ENCODE data around the gene PAX4. TPM values are rescaled to one million over a fixed set of nuclear protein-coding genes. Genes with fewer than 3 reads are reported as not detected.

Gene PAX4
- total RNA-seq, 1 experiment from 2014 or later = not detected

DNA sequence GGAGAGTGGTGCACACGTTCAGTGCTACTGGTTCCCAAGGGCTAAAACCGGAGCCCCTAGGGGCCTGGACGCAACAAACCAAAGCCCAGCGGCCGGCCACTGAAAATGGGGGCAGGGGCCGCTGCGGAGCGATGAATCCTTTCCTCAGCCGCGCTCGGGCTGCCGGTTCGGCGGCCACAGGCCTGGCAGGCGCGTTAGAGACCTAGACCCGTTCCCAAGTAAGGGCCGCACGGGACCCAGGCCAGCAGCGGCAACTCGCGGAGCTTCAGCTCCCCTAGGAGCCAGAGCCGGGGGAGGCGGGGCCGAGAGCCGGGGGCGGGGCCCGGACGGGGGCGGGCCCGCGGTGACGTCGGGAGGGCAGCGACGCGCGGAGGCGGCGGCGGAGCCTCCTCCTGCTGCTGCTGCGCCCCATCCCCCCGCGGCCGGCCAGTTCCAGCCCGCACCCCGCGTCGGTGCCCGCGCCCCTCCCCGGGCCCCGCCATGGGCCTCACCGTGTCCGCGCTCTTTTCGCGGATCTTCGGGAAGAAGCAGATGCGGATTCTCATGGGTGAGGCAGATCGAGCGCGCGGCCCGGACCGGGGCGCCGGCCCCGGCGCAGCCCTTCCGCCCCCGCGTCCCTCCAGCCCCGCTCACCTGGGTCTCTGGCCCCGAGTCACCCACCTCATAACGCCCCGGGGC lies 29.8 kb downstream of the PAX4 start, which contains the start of gene ARF5:
TSS of gene ARF5 (plus strand) at position 393 of the 678 bp plus-strand sequence. CDS start at position 481, 88 bp downstream.
- Mint-ChIP-seq H3K4me3 (peak within 1 kb of the TSS; percentile 94 to 100), H3K9me3 (no peaks in the 10 kb centered on the region), H3K4me1 (peaks cover 18 to 33% of the 10 kb centered on the region in 2 experiments), H3K27ac (peak within 1 kb of the TSS; percentile 95 to 98 (median 98)), H3K27me3 (ENCODE audit: low read depth) (peaks cover 24% of the 10 kb centered on the region), H3K36me3 (ENCODE audit: insufficient read depth in 1 of 3, low read depth in 3 of 3) (peaks cover 24 to 41% (median 26%) of the 10 kb centered on the region in 3 experiments)
- Histone ChIP-seq H3K4ac (ENCODE audit: low read depth, low read length) (no peak within 1 kb of the TSS), H3K14ac (ENCODE audit: insufficient read depth, low read length) (peak within 1 kb of the TSS; percentile 15), H3K23me2 (ENCODE audit: insufficient read length, low read depth, low read length, poor library complexity, severe bottlenecking) (peaks cover 18% of the 10 kb centered on the region), H4K91ac (ENCODE audit: insufficient read length, low read depth, low read length) (no peak within 1 kb of the TSS), H4K8ac (replicated peaks; ENCODE audit: insufficient read length, low read depth, low read length) (no peak within 1 kb of the TSS), H2BK5ac (ENCODE audit: insufficient read length, low read length) (no peak within 1 kb of the TSS), H4K20me1 (ENCODE audit: control insufficient read depth, insufficient read depth, insufficient read length) (no peaks in the 10 kb centered on the region), H3K27me3 (ENCODE audit: insufficient read depth, low read length) (peaks cover 7% of the 10 kb centered on the region; the same call in 1 of the 2 replicates), H2AK5ac (ENCODE audit: insufficient read length, low read length) (no peak within 1 kb of the TSS), H3T11ph (ENCODE audit: low read length) (no peak within 1 kb of the TSS), H4K5ac (ENCODE audit: insufficient read length, low read depth, low read length) (no peak within 1 kb of the TSS), H2BK120ac (ENCODE audit: low read depth, low read length, poor library complexity, severe bottlenecking) (no peak within 1 kb of the TSS), H3K79me1 (ENCODE audit: insufficient read depth, low read depth, low read length, poor library complexity, severe bottlenecking) (peaks cover 6% of the 10 kb centered on the region), H3K27ac (ENCODE audit: insufficient read length, low read depth, low read length) (no peak within 1 kb of the TSS), H2BK12ac (ENCODE audit: insufficient read length, low read depth, low read length) (no peak within 1 kb of the TSS), H3K79me2 (ENCODE audit: insufficient read depth, low read length) (no peaks in the 10 kb centered on the region), H3K56ac (ENCODE audit: insufficient read length, low read depth, low read length) (no peak within 1 kb of the TSS), H2AFZ (ENCODE audit: low read length) (peak within 1 kb of the TSS; percentile 1), H2BK20ac (ENCODE audit: low read depth, low read length, poor library complexity, severe bottlenecking) (no peak within 1 kb of the TSS), H3K4me1 (ENCODE audit: insufficient read depth, low read length) (peaks cover 2% of the 10 kb centered on the region; the same call in 1 of the 2 replicates), H3K23ac (ENCODE audit: insufficient read length, low read depth, low read length) (no peak within 1 kb of the TSS), H3K9me3 (ENCODE audit: control insufficient read depth, low read depth, low read length) (no peaks in the 10 kb centered on the region), H2BK15ac (ENCODE audit: low read depth, low read length) (no peak within 1 kb of the TSS), H3K18ac (ENCODE audit: insufficient read length, low read depth, low read length) (peak within 1 kb of the TSS; percentile 49), H3K4me2 (ENCODE audit: insufficient read depth, insufficient read length, low read length) (peak within 1 kb of the TSS; percentile 82), H3K9ac (ENCODE audit: extremely low read depth, insufficient read length, low read length) (peak within 1 kb of the TSS; percentile 45)
- DNase-seq = peak; percentile 92
- TF ChIP-seq, protein P1, sequence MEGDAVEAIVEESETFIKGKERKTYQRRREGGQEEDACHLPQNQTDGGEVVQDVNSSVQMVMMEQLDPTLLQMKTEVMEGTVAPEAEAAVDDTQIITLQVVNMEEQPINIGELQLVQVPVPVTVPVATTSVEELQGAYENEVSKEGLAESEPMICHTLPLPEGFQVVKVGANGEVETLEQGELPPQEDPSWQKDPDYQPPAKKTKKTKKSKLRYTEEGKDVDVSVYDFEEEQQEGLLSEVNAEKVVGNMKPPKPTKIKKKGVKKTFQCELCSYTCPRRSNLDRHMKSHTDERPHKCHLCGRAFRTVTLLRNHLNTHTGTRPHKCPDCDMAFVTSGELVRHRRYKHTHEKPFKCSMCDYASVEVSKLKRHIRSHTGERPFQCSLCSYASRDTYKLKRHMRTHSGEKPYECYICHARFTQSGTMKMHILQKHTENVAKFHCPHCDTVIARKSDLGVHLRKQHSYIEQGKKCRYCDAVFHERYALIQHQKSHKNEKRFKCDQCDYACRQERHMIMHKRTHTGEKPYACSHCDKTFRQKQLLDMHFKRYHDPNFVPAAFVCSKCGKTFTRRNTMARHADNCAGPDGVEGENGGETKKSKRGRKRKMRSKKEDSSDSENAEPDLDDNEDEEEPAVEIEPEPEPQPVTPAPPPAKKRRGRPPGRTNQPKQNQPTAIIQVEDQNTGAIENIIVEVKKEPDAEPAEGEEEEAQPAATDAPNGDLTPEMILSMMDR (conservative IDR thresholded peaks at IDR 0.05) = no peak
- no CpG with 5 or more reads among the region's 77 CpGs for WGBS (ENCODE audit: extremely low coverage, insufficient read length, low lambda C conversion rate)
